ENCODE data around the gene TEKT5. TPM values are rescaled to one million over a fixed set of nuclear protein-coding genes. Genes with fewer than 3 reads are reported as not detected.
"Not testable (repeated sequence)": the region's sequence is repeated elsewhere in the genome, so short reads cannot be mapped to it uniquely, and the experiment has no call there.

Gene TEKT5
- total RNA-seq, 1 donor from 2014 or later = 0.29 TPM

- Mint-ChIP-seq H3K9me3 (ENCODE audit: low read depth) (no peaks in the 10 kb centered on the region), H3K27me3 (peaks cover 6% of the 10 kb centered on the region), H3K36me3 (ENCODE audit: insufficient read depth) (no peaks in the 10 kb centered on the region), H3K4me3 (ENCODE audit: low read depth) (no peak overlapping the region), H3K27ac (no peak overlapping the region), H3K4me1 (ENCODE audit: low read depth) (peaks cover 10% of the 10 kb centered on the region)
- no peak for TF ChIP-seq CTCF (IDR thresholded peaks at IDR 0.05; ENCODE audit: unreplicated experiment)
- no peak for DNase-seq (ENCODE audit: low spot score, unreplicated experiment)
These were observed 53.2 kb downstream of the TEKT5 start for GRCh38 chr16:10641555-10641952.

- peaks cover 10% of the 10 kb centered on the region for H3K4me1 Mint-ChIP-seq (ENCODE audit: low read depth)
- no peak for DNase-seq (ENCODE audit: low spot score, unreplicated experiment)
- H3K4me3 Mint-ChIP-seq (ENCODE audit: low read depth) = no peak overlapping the region
- no peak overlapping the region for H3K27ac Mint-ChIP-seq
- no peaks in the 10 kb centered on the region for H3K36me3 Mint-ChIP-seq (ENCODE audit: insufficient read depth)
- no peaks in the 10 kb centered on the region for H3K9me3 Mint-ChIP-seq (ENCODE audit: low read depth)
- peaks cover 6% of the 10 kb centered on the region for H3K27me3 Mint-ChIP-seq
- TF ChIP-seq CTCF (IDR thresholded peaks at IDR 0.05; ENCODE audit: unreplicated experiment) = no peak
These were observed 53.8 kb downstream of the TEKT5 start for GRCh38 chr16:10640934-10641333.

- Mint-ChIP-seq H3K27me3 (peaks cover 9% of the 10 kb centered on the region), H3K4me3 (ENCODE audit: low read depth) (no peak overlapping the region), H3K27ac (no peak overlapping the region), H3K4me1 (ENCODE audit: low read depth) (peaks cover 10% of the 10 kb centered on the region), H3K9me3 (ENCODE audit: low read depth) (no peaks in the 10 kb centered on the region), H3K36me3 (ENCODE audit: insufficient read depth) (no peaks in the 10 kb centered on the region)
- DNase-seq (ENCODE audit: low spot score, unreplicated experiment) = no peak
- TF ChIP-seq CTCF (IDR thresholded peaks at IDR 0.05; ENCODE audit: unreplicated experiment) = no peak
These were observed 56.6 kb downstream of the TEKT5 start for GRCh38 chr16:10638101-10638500.

GRCh38 chr16:10637337-10638037 lies 57.2 kb downstream of the TEKT5 start:
- H3K9me3 Mint-ChIP-seq (ENCODE audit: low read depth) = no peaks in the 10 kb centered on the region
- H3K4me3 Mint-ChIP-seq (ENCODE audit: low read depth) = no peak overlapping the region
- no peak for TF ChIP-seq CTCF (IDR thresholded peaks at IDR 0.05; ENCODE audit: unreplicated experiment)

GRCh38 chr16:10635365-10636021 lies 59.2 kb downstream of the TEKT5 start:
- no peaks in the 10 kb centered on the region for H3K4me1 Mint-ChIP-seq (ENCODE audit: low read depth)
- no peak overlapping the region for H3K4me3 Mint-ChIP-seq (ENCODE audit: low read depth)
- DNase-seq (ENCODE audit: low spot score, unreplicated experiment) = no peak
- H3K27ac Mint-ChIP-seq = no peak overlapping the region
- TF ChIP-seq CTCF (IDR thresholded peaks at IDR 0.05; ENCODE audit: unreplicated experiment) = no peak
- H3K27me3 Mint-ChIP-seq = peaks cover 15% of the 10 kb centered on the region
- H3K9me3 Mint-ChIP-seq (ENCODE audit: low read depth) = no peaks in the 10 kb centered on the region
- no peaks in the 10 kb centered on the region for H3K36me3 Mint-ChIP-seq (ENCODE audit: insufficient read depth)

More at GRCh38 chr16:10637337-10638037, 57.2 kb downstream of the TEKT5 start:
- H3K36me3 Mint-ChIP-seq (ENCODE audit: insufficient read depth) = no peaks in the 10 kb centered on the region
- peaks cover 7% of the 10 kb centered on the region for H3K4me1 Mint-ChIP-seq (ENCODE audit: low read depth)
- no peak for DNase-seq (ENCODE audit: low spot score, unreplicated experiment)
- H3K27ac Mint-ChIP-seq = no peak overlapping the region
- H3K27me3 Mint-ChIP-seq = peaks cover 11% of the 10 kb centered on the region

- not testable (repeated sequence) for H3K9me3 Mint-ChIP-seq (ENCODE audit: low read depth); DNase-seq (ENCODE audit: low spot score, unreplicated experiment); H3K4me3 Mint-ChIP-seq (ENCODE audit: low read depth); H3K4me1 Mint-ChIP-seq (ENCODE audit: low read depth); H3K36me3 Mint-ChIP-seq (ENCODE audit: insufficient read depth); H3K27ac Mint-ChIP-seq
- peaks cover 12% of the 10 kb centered on the region for H3K27me3 Mint-ChIP-seq
These were observed 61.3 kb downstream of the TEKT5 start for GRCh38 chr16:10633429-10633828.

Data from progenitor cell of endocrine pancreas (in vitro differentiated cells).